ENCODE results near the gene ADAM22.

Gene ADAM22

GRCh38 chr7:88202278-88202677, 268.2 kb downstream of the ADAM22 start:
- no peaks in the 10 kb centered on the region for H3K4me1 ChIP-seq (ENCODE audit: low read length)
- H3K27me3 ChIP-seq (ENCODE audit: low read depth, low read length), result no peaks in the 10 kb centered on the region
- H3K9me3 ChIP-seq (ENCODE audit: insufficient read depth, low read length), result no peaks in the 10 kb centered on the region
- no peak overlapping the region for H3K9ac ChIP-seq (ENCODE audit: low read length)
- H3K27ac ChIP-seq (ENCODE audit: low read length), result no peak overlapping the region
- H3K79me2 ChIP-seq (ENCODE audit: low read length), result no peaks in the 10 kb centered on the region
- no peak overlapping the region for H3K4me3 ChIP-seq (ENCODE audit: low read length)
- H3K36me3 ChIP-seq (replicated peaks; ENCODE audit: low read depth, low read length), result peaks cover 58% of the 10 kb centered on the region
- no peak overlapping the region for H2AFZ ChIP-seq (ENCODE audit: low read depth, low read length)
- H3K4me2 ChIP-seq (ENCODE audit: low read length), result no peak overlapping the region
- no peak for TF ChIP-seq EZH2phosphoT487 (IDR thresholded peaks at IDR 0.05; ENCODE audit: low read depth)
- no peak for TF ChIP-seq CTCF (IDR thresholded peaks at IDR 0.05; ENCODE audit: low read depth, low read length)
- peaks cover 9% of the 10 kb centered on the region; the same call in 1 of the 2 replicates for H4K20me1 ChIP-seq (ENCODE audit: insufficient read depth, low read length)

DNA sequence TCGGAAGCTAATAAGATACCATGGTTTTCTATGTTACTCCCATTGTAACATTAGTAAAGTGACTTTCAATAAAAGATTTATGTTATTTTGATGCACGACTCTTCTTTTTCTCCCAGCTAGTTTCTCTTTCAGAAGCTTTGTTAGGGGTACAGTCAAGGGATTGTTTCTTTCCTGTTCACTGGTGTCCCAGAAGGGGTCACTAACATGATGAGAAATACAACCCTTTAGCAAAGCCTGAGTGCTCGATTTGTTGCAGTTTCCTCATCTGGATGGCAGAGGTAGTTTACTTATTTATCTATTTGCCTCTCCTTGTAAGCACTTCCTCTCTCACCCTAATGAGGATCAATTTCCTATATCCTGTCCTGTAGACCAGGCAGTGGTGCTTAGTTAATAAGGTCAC, 268.7 kb downstream of the ADAM22 start:
- Histone ChIP-seq H3K4me1 (ENCODE audit: low read length) (no peaks in the 10 kb centered on the region), H3K9me3 (ENCODE audit: insufficient read depth, low read length) (no peaks in the 10 kb centered on the region), H3K9ac (ENCODE audit: low read length) (no peak overlapping the region), H3K27ac (ENCODE audit: low read length) (no peak overlapping the region), H4K20me1 (ENCODE audit: insufficient read depth, low read length) (peaks cover 10% of the 10 kb centered on the region; the same call in 1 of the 2 replicates), H3K36me3 (replicated peaks; ENCODE audit: low read depth, low read length) (peaks cover 60% of the 10 kb centered on the region), H2AFZ (ENCODE audit: low read depth, low read length) (no peak overlapping the region), H3K27me3 (ENCODE audit: low read depth, low read length) (no peaks in the 10 kb centered on the region), H3K4me2 (ENCODE audit: low read length) (no peak overlapping the region), H3K4me3 (ENCODE audit: low read length) (no peak overlapping the region), H3K79me2 (ENCODE audit: low read length) (no peaks in the 10 kb centered on the region)
- no peak for TF ChIP-seq CTCF (IDR thresholded peaks at IDR 0.05; ENCODE audit: low read depth, low read length)
- TF ChIP-seq EZH2phosphoT487 (IDR thresholded peaks at IDR 0.05; ENCODE audit: low read depth), result no peak

DNA sequence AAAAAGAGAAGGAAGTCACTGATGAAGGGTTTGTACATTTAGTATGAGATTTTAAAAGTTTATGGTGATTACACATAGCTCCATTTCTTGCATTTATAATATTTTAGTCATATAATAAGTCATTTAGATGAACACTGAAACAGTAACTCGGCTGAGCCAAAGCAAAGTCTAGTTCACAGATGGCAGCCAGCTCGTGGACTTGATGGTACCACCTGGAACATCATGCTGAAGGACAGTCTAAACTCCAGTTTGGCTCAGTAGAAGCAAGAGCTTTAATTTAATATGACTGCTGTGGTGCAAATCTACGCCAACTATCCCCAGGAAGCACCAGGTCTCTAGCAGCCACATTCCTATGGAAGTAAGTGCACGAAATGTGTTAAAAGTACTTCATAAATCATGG, 269.4 kb downstream of the ADAM22 start:
- TF ChIP-seq EZH2phosphoT487 (IDR thresholded peaks at IDR 0.05; ENCODE audit: low read depth) (no peak), CTCF (IDR thresholded peaks at IDR 0.05; ENCODE audit: low read depth, low read length) (no peak)
- Histone ChIP-seq H3K9ac (ENCODE audit: low read length) (no peak overlapping the region), H3K79me2 (ENCODE audit: low read length) (no peaks in the 10 kb centered on the region), H3K36me3 (replicated peaks; ENCODE audit: low read depth, low read length) (peaks cover 66% of the 10 kb centered on the region), H3K9me3 (ENCODE audit: insufficient read depth, low read length) (no peaks in the 10 kb centered on the region), H3K27ac (ENCODE audit: low read length) (no peak overlapping the region), H3K4me2 (ENCODE audit: low read length) (no peak overlapping the region), H4K20me1 (ENCODE audit: insufficient read depth, low read length) (peaks cover 10% of the 10 kb centered on the region), H2AFZ (ENCODE audit: low read depth, low read length) (no peak overlapping the region), H3K4me3 (ENCODE audit: low read length) (no peak overlapping the region), H3K4me1 (ENCODE audit: low read length) (no peaks in the 10 kb centered on the region), H3K27me3 (ENCODE audit: low read depth, low read length) (no peaks in the 10 kb centered on the region)

GRCh38 chr7:88204525-88205110, 270.6 kb downstream of the ADAM22 start:
- H3K4me1 ChIP-seq (ENCODE audit: low read length), result no peaks in the 10 kb centered on the region
- H3K36me3 ChIP-seq (replicated peaks; ENCODE audit: low read depth, low read length), result peaks cover 76% of the 10 kb centered on the region
- no peak overlapping the region for H3K27ac ChIP-seq (ENCODE audit: low read length)
- no peaks in the 10 kb centered on the region for H3K27me3 ChIP-seq (ENCODE audit: low read depth, low read length)
- H3K79me2 ChIP-seq (ENCODE audit: low read length), result no peaks in the 10 kb centered on the region
- H3K9ac ChIP-seq (ENCODE audit: low read length), result no peak overlapping the region
- no peak overlapping the region for H3K4me3 ChIP-seq (ENCODE audit: low read length)
- TF ChIP-seq EZH2phosphoT487 (IDR thresholded peaks at IDR 0.05; ENCODE audit: low read depth) (no peak), CTCF (IDR thresholded peaks at IDR 0.05; ENCODE audit: low read depth, low read length) (no peak)
- H4K20me1 ChIP-seq (ENCODE audit: insufficient read depth, low read length), result peaks cover 10% of the 10 kb centered on the region
- H3K4me2 ChIP-seq (ENCODE audit: low read length), result no peak overlapping the region
- no peak overlapping the region for H2AFZ ChIP-seq (ENCODE audit: low read depth, low read length)
- no peaks in the 10 kb centered on the region for H3K9me3 ChIP-seq (ENCODE audit: insufficient read depth, low read length)

Measured in OCI-LY3 (cell line).